Stimulated activated naive CD8-positive, alpha-beta T cell treated with anti-CD3 and anti-CD28 coated beads, Interleukin-15, amount 100 ng/mL, for 72 hours (primary cell): Measurements from ENCODE around the gene LIX1L.

Experiments
- ATAC-seq: fragments of 150-1000 bp; cut with Tn5 transposase; 2 replicates; pipeline ENCODE4 v1.10.0; 2021; ENCODE audit warnings: mild to moderate bottlenecking, moderate library complexity
- DNase-seq, 2 donors: peaks; one replicate each; pipeline ENCODE4 v3.0.0; 2021 to 2022
- H3K27ac Mint-ChIP-seq, 2 donors: one replicate each; pipeline ENCODE4 v1.8.0; 2022; ENCODE audit warnings: mild to moderate bottlenecking in 2 of 2, mixed read lengths in 2 of 2, moderate library complexity in 2 of 2
- H3K27me3 Mint-ChIP-seq: one replicate; pipeline ENCODE4 v1.8.0; 2022; ENCODE audit warnings: mixed read lengths
- H3K4me1 Mint-ChIP-seq: one replicate; pipeline ENCODE4 v1.8.0; 2022; ENCODE audit warnings: mild to moderate bottlenecking, mixed read lengths
- H3K4me3 Mint-ChIP-seq, 2 donors: one replicate each; pipeline ENCODE4 v1.8.0; 2022; ENCODE audit warnings: mild to moderate bottlenecking in 2 of 2, mixed read lengths in 2 of 2, moderate library complexity in 1 of 2
- H3K9me3 Mint-ChIP-seq, 2 donors: one replicate each; pipeline ENCODE4 v1.8.0; 2022; ENCODE audit warnings: mixed read lengths in 2 of 2

LIX1L gene

DNA sequence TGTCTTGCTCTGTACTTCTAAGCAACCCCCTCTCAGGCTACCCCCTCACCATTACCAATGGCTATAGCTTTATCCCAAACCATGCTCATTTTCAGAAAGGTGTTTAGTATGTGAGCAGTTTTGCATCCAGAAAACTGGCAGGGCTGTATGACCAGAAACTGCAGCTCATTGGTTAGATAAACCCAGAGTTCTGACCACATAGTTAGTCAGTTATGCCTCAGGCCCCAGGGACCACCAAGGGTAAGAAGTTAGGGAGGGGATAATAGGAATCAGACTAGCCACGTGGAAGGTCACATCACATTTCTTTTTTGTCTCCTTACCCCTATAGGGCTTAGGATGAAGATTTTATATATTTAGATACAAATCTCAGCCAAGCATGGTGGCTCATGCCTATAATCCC, 49.2 kb downstream of the LIX1L start:
- H3K4me1 Mint-ChIP-seq = peaks cover 2% of the 10 kb centered on the region
- no peak for DNase-seq
- ATAC-seq = no peak
- H3K4me3 Mint-ChIP-seq = no peak overlapping the region
- H3K9me3 Mint-ChIP-seq = no peaks in the 10 kb centered on the region
- H3K27me3 Mint-ChIP-seq = no peaks in the 10 kb centered on the region
- no peak overlapping the region for H3K27ac Mint-ChIP-seq

DNA sequence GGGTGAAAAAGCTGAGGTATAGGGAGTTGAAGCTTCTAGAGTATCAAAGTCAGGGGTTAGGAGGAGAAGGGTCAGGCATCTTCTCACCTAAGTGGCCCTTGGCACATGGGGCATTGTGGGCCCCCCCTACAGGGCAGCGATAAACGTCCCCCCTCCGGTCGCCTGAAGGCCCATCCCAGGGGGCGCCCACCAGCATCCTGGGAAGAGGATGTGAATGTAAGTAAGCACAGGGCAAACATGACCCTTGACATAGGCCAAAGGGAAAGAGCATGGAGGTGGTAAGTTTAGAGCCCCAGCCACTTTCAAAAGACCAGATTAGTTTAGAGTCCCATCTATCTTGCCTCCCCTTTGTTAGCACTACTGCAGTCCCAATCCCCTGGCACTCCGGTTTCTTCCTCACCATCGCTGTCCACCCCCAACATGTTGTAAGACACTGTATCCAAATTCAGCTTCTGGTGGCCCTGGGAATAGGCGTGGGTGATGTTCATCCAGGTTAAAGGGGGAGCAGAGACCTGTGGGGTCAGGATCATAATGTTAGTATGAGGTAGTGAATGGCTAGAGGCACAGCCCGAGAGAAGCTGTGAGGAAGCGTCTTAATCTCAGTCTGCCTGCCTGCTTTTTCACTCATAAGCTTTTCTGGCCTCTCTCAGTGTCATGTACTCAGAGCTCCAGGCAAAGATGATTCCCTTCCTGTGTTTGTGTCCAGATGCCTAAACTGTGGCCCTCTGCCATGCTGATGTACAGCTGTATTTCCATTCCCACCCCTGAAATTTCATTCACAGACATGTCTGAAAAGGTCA, 50.7 kb downstream of the LIX1L start:
- H3K27ac Mint-ChIP-seq = no peak overlapping the region
- no peaks in the 10 kb centered on the region for H3K27me3 Mint-ChIP-seq
- H3K9me3 Mint-ChIP-seq = no peaks in the 10 kb centered on the region
- no peak for DNase-seq
- H3K4me3 Mint-ChIP-seq = no peak overlapping the region
- ATAC-seq = no peak
- no peaks in the 10 kb centered on the region for H3K4me1 Mint-ChIP-seq

DNA sequence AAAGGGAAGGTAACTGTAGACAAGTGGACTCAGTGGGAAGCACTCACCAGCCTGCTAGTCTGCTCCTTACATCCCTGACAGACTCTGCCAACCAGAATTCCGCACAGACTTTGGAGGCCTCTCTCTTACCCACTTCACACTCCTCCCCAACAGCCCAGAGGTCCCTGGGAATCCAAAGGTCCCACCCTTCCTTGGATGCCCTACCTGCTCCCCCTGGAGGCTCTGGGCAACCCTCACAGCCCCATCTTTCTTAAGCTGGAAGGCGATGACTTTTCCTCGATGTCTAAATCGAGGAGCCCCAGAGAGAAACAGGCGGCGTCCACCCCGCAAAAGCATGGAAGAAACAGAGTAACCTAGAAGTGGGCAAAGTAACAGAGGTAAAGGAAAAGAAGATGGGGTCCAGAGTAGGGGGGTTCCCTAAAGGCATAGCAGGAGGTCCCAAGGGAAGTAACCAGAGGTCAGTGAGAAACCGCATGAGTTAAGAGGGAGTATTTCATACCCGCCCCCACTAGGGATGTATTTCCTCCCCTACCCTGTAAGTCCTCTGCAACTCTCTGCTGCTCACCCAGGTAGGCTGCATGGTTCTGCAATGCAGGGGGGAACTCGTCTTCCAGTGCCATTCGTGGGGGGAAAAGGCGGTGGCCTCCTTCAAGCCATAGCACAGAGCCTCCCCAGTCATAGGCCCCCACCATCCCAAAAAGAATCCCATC, 56.4 kb downstream of the LIX1L start:
- peak overlapping the region in 1 of 2 donors; percentile 37 for H3K27ac Mint-ChIP-seq
- no peak overlapping the region for H3K4me3 Mint-ChIP-seq
- no peaks in the 10 kb centered on the region for H3K4me1 Mint-ChIP-seq
- ATAC-seq (no peak), DNase-seq (no peak)
- no peaks in the 10 kb centered on the region for H3K27me3 Mint-ChIP-seq
- no peaks in the 10 kb centered on the region for H3K9me3 Mint-ChIP-seq

DNA sequence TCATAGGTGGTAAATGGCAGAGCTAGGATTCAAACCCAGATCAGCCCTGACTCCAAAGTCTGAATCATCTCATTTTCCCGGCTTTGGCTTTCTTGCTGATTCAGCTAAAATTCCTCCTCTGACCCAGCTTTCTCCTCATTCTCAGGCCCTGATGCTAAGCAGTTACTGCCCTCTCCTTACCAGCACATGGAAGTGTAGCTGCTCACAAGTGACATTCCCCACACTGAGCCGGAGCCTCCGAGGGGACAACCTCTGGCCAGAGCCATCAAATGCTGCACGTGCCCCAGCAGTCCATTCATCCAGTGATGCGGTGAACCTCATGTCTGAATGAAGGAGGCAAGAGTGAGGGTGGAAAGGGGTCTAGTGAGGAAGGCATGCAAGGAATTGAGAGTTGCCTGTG, 59.1 kb downstream of the LIX1L start:
- Mint-ChIP-seq H3K4me1 (no peaks in the 10 kb centered on the region), H3K9me3 (no peaks in the 10 kb centered on the region), H3K27ac (peak overlapping the region in 1 of 2 donors; percentile 40), H3K4me3 (no peak overlapping the region), H3K27me3 (no peaks in the 10 kb centered on the region)
- ATAC-seq = no peak
- DNase-seq = no peak

DNA sequence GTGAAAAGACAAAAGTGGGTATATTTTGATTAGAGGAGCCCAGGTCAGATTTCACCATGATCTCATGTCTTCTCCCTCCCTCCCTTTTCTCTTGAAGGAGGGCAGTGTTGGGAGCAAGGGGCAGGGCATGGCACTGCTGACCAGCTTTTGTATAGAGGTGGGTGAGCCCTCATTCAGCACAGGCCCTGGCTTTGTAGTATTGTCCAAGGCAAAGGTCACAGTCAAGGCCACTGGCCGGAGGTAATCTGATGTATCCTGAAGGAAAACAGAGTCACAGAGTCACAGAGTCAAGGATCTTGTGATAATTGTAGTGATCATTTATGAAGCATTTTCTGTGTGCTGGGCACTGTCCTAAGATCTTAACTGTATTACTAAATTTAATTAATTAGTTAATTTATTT, 59.8 kb downstream of the LIX1L start:
- no peaks in the 10 kb centered on the region for H3K9me3 Mint-ChIP-seq
- H3K4me1 Mint-ChIP-seq = no peaks in the 10 kb centered on the region
- no peaks in the 10 kb centered on the region for H3K27me3 Mint-ChIP-seq
- DNase-seq (no peak), ATAC-seq (no peak)
- no peak overlapping the region for H3K4me3 Mint-ChIP-seq
- H3K27ac Mint-ChIP-seq = no peak overlapping the region

DNA sequence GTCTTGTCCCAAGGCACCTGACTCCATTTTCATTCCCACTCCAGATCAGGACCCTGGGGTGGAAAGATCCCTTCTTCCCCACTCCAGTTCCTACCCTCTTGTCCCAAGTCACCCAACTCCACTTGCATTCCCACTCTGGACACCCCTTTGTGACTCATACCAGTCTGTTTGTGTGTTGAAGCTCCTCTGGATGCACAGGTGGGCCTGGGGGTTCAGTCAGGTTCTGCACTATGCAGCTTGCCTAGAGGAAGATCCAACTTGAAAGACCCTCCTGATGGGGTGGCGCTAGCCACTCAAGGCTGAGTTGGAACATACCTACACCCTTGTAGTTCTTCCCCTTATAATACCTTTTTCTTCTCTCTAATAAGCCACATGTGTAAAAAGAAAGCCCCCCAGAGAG, 62.3 kb downstream of the LIX1L start:
- H3K27ac Mint-ChIP-seq = no peak overlapping the region
- H3K27me3 Mint-ChIP-seq = no peaks in the 10 kb centered on the region
- no peak overlapping the region for H3K4me3 Mint-ChIP-seq
- H3K9me3 Mint-ChIP-seq = no peaks in the 10 kb centered on the region
- ATAC-seq (no peak), DNase-seq (no peak)
- H3K4me1 Mint-ChIP-seq = no peaks in the 10 kb centered on the region

DNA sequence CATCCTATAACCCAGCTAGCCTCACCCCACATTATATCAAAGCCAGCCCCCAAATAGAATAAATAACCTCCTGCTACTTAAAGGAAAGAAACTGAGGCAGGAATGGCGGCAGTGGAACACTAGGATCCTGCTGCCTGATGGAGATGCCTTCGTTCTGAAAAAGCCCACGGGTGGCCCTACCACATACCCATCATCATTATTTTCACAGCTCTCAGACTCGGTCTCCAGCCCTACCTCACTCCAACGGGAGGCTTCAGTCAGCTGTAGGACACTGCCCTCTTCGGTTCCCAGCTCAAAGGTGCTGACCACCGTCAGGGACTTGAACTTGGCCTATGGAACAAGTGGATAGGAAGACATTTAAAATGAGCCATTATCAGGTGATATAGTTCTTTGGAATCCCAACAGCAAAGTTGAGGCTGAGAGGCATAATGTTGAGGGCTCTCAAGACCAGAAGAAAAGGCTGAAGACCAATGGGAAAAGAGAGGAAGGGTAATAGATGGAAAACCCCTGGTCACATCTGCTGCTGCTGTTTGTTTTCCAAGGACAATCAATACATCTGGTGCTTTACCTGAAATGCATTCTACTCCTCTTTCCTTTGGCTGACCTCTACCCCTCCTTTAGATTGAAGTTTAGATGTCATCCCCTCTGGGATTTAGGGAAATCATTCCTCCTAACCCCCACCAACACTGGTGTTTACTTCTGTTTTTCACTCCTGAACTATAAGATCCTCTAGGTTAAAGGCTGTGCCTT, 64.3 kb downstream of the LIX1L start:
- Mint-ChIP-seq H3K27me3 (no peaks in the 10 kb centered on the region), H3K4me1 (no peaks in the 10 kb centered on the region), H3K27ac (no peak overlapping the region), H3K4me3 (no peak overlapping the region), H3K9me3 (no peaks in the 10 kb centered on the region)
- ATAC-seq (no peak), DNase-seq (no peak)

DNA sequence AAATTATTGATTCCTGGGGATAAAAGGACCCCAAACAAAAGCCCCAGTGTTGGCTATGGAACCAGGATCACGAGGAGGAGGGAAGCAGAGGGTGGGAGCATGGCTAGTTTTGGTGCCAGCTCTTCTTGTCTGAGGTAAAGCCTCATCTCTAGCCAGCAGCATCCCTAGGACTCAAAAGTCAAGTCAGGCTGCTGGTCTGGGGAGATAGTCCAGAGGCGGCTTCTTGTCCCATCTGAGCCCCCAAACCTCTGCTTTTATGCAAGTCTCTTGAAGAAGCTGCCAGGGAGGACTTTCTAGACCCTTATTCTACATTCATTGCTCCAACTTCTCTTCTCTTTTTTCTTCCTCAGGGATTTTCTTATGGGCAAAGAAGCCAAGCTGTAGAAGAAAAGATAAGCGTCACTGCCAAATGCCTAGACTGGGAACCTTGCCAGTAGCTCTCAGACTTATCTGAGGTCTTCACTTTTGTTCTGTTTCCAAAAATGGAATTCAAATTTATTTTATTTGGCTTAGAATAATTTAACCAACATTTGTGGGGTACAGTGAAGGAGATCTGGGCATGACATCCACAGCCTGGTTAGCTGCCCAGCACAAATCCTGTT, 65.2 kb downstream of the LIX1L start:
- H3K27ac Mint-ChIP-seq = no peak overlapping the region
- no peak overlapping the region for H3K4me3 Mint-ChIP-seq
- no peaks in the 10 kb centered on the region for H3K4me1 Mint-ChIP-seq
- ATAC-seq (no peak), DNase-seq (no peak)
- no peaks in the 10 kb centered on the region for H3K27me3 Mint-ChIP-seq
- H3K9me3 Mint-ChIP-seq = no peaks in the 10 kb centered on the region

DNA sequence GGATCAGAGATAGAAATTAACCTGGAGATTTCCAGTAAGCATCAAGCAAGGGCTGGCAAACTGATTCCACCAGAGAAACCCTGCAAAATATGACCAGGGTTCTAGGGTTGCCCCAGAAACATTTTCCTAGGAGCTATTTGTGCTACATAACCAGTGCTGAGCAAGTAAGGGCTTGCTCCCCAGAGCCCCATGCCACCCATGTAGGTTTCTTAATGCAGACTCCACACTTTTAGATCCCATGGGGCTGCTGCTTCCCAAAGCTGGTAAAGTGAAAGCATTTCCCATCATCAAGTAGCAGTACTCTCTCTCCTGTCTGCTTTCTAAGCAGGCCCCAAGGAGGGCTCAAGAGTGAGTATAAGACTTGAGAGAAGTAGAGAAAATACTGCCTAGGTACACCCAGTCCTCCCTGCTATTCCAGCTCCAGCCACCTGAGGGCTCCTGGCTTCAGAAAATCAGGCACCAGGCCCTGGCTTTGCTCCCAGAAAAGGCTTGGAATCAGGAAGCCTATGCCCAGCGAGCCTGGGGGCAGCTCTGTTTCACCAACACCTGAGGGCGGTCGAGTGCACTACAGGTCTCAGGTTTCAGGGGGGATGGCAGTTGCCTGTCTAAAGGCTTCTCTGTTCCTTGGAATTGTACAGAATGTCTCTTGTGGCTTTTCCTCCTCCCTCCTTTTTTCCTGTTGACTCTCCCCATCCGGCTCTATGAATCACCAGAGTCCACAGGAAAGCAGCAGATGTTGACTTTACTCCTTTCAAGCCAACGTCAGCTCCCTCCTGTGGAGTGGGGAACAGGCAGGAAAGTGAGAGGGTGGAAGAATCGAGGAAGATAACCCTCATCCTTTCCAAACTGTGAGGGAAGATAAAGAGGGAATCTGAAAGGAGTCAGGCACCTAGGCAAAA, 66.0 kb downstream of the LIX1L start:
- peak; percentile 43 to 52 for DNase-seq
- Mint-ChIP-seq H3K9me3 (no peaks in the 10 kb centered on the region), H3K4me1 (no peaks in the 10 kb centered on the region), H3K4me3 (no peak overlapping the region), H3K27ac (no peak overlapping the region), H3K27me3 (no peaks in the 10 kb centered on the region)
- peak; percentile 81 for ATAC-seq

DNA sequence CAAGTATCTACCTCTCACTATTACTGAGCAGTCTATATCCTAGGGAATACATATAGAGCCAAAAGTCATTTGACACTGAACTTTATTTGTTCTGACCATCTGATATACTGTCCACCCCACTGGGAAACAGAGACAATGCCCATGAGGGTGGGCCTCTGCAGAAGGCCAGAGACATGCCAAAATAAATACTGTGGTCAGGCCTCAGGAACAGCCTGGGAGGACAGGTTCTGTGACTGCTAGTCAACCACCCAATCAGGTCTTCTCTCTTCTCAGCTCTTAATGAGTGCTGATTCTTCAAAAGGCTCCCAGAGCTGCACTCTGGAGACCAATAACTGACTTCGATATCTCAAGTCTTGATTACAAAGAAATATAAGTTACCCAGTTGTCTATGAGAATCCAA, 66.7 kb downstream of the LIX1L start:
- Mint-ChIP-seq H3K4me1 (peaks cover 2% of the 10 kb centered on the region), H3K9me3 (no peaks in the 10 kb centered on the region), H3K27ac (no peak overlapping the region), H3K27me3 (no peaks in the 10 kb centered on the region), H3K4me3 (no peak overlapping the region)
- no peak for ATAC-seq
- no peak for DNase-seq

DNA sequence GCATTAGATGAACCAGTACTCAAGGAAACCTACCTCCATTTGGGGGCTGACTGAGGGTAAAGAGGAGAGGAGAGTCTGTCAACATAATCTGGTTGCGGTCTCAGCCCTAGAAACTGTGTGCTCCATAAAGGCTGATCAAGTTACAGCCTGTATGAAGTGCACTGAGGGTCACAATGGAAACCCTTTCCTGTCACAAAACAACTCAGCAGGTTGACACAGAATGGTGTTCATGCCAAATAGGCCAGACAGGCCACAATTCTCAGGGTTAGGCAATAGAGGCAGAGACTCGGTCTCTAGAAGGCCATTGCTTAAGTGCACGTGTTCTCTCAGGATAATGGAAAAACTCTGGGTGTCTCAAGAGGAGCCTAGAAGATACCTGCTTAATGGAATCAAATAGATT, 68.1 kb downstream of the LIX1L start:
- peaks cover 16% of the 10 kb centered on the region for H3K4me1 Mint-ChIP-seq

DNA sequence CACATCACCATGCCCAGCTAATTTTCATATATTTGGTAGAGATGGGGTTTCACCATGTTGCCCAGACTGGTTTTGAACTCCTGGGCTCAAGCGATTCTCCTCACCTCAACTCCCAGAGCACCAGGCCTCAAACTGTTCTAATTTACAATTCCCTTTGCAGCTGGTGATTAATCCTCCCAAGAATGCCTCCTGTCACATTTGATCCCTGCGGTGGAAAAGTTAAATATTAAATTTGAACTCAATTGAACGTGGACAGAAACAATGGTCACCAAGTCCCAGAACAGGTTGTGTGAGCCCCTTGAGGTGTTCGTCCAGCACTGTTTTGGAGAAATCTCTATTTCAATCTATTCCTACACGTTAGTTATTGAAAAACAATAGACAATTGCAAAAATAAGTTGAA, 70.2 kb downstream of the LIX1L start:
- no peaks in the 10 kb centered on the region for H3K9me3 Mint-ChIP-seq
- DNase-seq (no peak), ATAC-seq (no peak)
- peaks cover 31% of the 10 kb centered on the region for H3K27me3 Mint-ChIP-seq
- no peak overlapping the region for H3K4me3 Mint-ChIP-seq
- H3K4me1 Mint-ChIP-seq = peaks cover 20% of the 10 kb centered on the region
- H3K27ac Mint-ChIP-seq = no peak overlapping the region

More for the DNA sequence above, 68.1 kb downstream of the LIX1L start:
- H3K4me3 Mint-ChIP-seq = no peak overlapping the region
- H3K27me3 Mint-ChIP-seq = peaks cover 10% of the 10 kb centered on the region
- no peaks in the 10 kb centered on the region for H3K9me3 Mint-ChIP-seq
- H3K27ac Mint-ChIP-seq = no peak overlapping the region
- ATAC-seq = no peak
- DNase-seq = no peak

DNA sequence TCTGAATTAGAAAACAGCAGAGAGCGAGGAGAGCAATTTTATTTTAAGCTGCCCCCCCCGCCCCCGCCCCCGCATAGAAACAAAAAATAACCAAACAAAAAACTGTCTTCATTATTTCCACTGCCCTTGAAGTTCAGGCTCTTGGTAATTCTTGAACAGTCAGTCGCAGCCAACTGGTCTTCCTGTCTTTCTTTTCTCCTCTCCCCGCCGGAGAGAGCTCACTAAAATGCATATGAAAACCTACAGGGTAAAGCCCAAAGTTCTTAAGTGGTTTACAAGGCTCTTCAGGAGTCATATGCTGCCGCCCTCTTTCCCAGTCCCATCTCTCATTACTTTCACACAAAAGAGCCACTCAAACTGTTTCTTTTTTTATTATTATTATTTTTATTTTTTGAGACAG, 71.0 kb downstream of the LIX1L start:
- Mint-ChIP-seq H3K4me3 (peak overlapping the region; percentile 33 to 59), H3K27ac (no peak overlapping the region), H3K4me1 (peaks cover 20% of the 10 kb centered on the region), H3K27me3 (peaks cover 39% of the 10 kb centered on the region), H3K9me3 (no peaks in the 10 kb centered on the region)
- ATAC-seq (no peak), DNase-seq (no peak)

DNA sequence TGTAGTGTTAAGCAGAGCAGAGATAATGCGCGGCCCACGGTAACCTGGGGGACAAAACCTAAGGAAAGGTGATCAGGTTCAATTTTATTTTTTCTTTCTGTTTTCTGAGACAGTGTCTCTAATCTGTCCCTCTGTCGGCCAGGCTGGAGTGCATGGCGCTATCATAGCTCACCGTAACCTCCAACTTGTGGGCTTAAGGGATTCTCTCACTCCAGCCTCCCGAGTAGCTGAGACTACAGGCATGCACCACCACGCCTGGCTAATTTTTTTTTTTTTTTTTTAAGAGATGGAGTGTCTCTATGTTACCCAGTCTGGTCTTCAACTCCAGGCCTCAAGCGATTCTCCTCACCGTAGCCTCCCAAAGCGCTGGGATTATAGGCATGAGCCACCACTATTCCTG, 71.4 kb downstream of the LIX1L start:
- peak overlapping the region; percentile 79 to 86 for H3K4me3 Mint-ChIP-seq
- no peak for ATAC-seq
- H3K9me3 Mint-ChIP-seq = no peaks in the 10 kb centered on the region
- no peak for DNase-seq
- no peak overlapping the region for H3K27ac Mint-ChIP-seq
- H3K4me1 Mint-ChIP-seq = peaks cover 20% of the 10 kb centered on the region
- peaks cover 39% of the 10 kb centered on the region for H3K27me3 Mint-ChIP-seq
